ENCODE measurements around the gene RASAL2.

RASAL2 gene

DNA sequence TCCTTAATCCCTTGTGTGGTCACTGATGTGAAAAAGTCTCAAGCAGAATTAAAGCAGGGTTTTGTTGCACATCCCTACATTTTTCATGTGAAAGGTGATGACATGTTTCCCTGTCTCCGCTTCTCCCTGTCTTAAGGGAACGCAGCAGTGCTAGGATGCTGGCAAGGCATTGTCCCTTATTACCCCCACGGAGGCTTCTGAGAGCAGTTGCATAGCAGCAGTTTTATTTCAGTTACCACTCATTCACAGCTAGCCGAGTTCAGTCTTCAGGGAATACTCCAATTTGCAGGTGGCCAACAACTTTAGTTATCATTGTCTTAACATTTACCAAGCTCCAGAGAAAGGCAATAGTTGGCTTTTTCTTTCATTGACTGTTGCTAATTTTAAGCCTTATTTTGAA, 313.8 kb downstream of the RASAL2 start:
- no peak for DNase-seq

DNA sequence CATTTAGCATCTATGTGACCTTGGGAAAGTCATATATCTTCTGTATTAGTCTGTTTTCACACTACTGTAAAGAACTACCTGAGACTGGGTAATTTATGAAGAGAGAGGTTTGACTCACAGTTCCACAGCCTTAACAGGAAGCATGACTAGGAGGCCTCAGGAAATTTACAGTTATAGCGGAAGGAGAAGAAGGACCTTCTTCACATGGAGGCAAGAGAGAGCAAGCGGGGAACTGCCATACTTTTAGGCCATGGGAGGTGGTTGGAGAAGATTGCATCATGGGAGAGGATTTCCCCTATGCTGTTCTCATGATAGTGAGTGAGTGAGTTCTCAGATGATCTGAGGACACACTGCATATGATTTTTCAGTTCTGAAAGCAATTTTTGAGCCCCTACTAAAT, 315.0 kb downstream of the RASAL2 start:
- no peak for DNase-seq

DNA sequence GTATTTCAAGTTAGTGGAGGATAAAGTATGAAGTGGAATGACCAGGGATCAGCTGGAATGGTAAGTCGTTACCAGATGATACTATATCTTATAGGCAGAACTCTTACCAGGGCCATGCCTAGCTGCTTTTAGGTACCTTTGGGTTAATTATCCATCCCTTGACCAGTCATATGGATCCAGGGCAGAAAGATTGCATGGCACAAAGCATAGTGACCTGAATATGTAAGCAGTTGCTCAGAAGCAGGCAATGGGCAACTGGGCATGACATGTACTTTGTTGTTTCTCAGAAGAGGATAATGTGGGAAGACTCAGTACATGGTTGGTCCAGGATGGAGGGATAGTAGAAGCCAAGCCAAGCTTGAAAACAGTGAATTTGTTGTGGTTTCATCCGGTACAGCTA, 315.6 kb downstream of the RASAL2 start:
- no peak for DNase-seq

DNA sequence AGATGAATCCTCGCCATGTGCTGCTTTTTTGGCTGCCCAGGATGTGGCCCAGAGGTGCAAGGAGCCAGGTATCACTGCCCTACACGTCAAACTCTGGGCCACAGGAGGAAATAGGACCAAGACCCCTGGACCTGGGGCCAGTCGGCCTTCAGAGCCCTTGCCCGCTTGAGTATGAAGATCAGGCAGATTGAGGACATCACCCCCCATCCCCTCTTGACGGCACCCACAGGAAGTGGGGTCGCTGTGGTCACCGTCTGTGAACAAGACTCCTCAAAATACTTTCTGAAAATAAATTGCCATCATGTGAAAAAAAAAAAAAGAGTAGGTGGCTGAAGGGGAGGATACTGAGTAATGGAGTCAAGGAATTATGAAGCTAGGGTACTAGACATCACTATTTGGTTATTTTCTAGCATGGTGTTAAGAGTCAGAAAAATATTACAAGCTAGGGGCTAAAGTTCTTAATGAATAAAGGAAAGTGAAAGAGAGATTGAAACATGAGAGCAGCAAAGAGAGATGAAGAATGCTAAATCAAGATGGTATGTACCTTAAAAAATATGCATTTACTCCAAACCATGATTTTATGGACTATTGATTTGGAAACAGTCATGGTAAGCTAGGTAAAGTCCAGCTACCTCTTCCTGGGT, 318.0 kb downstream of the RASAL2 start:
- no peak for DNase-seq

DNA sequence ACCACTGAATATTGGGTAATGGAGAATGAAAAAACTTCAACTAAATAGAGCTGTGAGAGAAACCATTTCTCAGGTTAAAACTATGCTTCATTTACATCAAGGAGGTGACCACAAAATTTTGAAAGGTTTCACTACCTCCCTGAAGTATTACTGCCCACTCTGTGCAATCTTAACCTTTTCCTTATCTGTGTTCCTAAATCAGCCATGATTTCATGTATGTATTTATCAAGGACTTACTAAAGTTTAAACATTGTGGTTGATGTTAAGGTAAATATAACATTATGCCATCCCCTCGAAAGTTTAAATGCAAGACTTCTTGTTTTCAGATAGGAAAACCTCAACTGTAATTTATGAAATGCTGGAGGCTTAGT, 318.5 kb downstream of the RASAL2 start:
- no peak for DNase-seq

DNA sequence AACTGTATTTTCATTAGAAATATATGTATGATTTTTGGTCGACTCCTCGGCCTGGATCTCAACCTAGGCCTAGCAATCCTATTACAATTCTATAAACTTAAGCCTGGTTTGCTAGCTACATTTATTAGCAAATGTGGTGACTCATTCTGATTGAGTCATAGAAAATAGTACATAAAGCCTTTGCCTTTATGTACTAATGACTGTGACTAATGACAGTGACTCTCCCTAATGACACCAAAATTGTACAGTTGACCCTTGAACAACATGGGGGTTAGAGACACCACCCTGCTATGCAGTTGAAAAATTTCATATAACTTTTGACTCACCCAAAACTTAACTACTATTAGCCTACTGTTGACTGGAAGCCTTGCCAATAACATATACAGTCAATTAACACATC, 324.0 kb downstream of the RASAL2 start:
- no peak for DNase-seq

DNA sequence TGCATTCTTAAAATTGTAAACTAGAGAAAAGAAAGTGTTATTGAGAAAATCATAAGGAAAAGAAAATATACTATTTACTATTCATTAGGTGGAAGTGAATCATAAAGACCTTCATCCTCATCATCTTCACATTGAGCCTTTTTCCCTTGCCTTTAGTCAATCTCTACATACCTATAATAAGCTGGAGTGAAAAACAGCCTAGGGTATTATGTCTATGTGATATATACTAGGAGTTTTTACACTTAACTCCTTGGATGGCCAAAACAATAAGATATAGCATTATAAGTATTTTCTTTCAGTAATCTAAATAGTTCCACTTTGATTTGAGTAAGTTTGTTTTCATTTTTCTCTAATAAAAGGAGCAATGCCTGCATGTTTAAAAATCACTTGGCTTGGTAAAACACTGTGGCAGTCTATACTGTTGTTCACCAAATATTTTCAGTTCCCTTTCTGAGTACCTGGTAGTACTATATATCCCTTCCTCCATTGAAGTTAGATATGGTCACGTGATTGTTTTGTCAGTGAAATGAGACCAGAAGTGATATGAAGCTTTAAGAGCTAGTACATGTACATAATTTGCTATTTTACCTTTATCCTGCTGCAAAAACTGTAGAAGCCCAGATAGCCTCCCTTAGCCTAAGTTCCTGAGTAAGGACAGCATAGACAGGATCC, 324.5 kb downstream of the RASAL2 start:
- no peak for DNase-seq

DNA sequence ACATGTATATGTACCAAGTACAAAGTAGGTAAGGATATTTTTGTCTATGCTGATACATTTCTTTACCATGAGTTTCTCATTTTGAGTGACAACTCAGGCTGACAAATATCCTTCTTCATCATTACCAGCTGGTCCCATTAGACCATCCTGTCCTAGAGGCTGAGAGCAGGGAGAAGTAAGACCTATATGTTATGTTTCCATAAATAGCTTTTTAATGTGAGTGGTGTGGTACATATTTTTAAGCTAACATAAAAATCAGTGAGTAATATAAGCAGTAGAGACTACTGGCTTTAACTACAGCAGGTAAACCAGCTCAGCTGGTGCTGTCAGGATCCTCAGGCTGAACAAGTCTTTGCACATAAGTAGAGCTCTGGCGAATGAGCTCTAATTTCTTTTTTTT, 340.5 kb downstream of the RASAL2 start:
- DNase-seq, result no peak

DNA sequence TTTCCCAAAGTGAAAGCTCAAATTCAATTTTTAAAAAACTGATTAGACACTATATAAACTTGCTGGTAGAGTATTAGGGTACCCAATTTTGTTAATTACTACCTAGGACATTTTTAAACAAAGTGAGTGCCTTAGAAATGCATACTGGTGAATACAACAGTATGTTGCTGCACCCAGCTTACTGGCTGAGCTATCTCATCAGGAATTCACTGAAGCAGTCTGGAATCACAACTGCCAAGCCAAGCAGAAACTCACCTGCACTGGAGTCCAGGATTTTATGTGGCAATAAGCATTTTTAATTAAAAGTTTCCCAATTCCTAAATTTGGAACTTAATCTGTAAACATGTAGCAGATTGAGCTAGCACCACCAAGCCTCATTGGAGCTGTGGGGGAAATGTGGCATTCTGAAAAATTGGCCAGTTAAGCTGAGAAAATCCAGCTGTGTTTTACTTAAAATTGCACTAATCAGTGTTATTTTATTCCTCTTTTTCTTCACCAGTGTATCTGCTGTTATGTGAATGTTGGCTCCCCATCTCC, 341.1 kb downstream of the RASAL2 start:
- DNase-seq, result no peak

DNA sequence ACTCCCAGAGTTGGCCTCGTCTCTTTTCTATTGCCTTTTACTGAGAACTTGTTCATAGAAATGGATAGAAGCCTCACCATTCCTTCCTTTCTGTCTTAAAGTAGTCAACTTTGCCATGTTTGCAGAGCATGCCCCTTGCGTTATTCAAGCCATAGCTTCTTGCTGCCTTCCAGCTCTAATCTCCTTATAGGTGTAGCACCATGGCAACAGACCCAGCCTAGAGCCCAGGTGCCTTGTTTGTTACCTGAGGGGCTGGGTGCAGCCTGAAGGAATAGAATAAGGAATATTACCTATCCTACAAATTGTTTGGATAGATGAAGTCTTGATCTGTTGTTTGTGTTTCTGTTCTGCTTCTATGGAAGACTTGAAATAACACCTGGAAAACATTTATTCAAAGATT, 343.0 kb downstream of the RASAL2 start:
- DNase-seq, result no peak

DNA sequence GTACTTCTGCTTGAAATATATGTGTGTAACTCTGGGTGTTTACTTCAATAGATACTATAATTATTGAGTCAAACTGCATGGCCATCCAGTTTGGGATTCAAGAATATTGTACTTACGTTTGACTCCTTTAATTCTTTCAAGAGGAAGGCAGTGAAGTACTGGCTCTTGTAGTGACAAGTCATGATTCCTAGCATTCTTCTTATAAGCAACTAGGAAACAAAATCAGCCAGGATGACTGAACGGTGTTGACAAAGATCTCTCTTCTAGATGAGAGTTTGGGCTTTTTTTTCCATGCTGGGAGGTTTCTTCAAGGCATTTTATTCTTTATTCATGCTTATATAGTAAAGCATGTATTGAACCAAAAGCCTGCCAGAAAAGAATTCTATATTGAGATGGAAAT, 344.5 kb downstream of the RASAL2 start:
- DNase-seq, result no peak

DNA sequence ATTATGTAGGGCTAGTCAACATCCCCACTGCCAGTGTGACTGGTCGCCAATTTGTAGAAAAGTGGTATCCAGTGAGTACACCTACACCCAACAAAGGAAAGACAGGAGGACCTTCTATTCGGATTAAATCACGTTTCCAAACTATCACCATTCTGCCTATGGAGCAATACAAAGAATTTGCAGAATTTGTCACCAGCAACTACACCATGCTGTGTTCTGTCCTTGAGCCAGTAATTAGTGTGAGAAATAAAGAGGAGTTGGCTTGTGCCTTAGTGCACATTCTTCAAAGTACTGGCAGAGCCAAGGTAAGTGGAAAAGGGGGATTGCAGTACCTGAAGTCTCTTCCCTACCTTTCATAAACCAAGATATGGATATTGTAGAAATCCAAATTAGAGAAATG, 349.0 kb downstream of the RASAL2 start:
- DNase-seq, result no peak

DNA sequence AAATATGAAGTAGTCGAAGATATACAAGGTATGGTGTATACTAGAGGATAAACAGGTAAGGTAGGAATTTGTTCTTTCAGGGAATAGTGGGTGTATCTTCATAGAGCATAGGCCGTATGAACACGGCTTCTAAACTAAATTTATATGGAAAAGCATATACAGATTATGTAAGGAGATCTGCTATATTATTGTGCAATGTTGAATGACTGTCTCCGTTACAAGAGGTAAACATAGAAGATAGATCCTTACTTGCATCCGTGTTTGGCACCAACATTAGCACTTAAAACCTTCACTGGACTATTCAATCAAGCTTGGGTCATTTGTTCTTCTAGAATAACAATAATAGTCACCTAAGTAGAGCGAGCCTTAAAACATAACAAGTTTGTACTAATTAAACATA, 357.0 kb downstream of the RASAL2 start:
- DNase-seq, result no peak

DNA sequence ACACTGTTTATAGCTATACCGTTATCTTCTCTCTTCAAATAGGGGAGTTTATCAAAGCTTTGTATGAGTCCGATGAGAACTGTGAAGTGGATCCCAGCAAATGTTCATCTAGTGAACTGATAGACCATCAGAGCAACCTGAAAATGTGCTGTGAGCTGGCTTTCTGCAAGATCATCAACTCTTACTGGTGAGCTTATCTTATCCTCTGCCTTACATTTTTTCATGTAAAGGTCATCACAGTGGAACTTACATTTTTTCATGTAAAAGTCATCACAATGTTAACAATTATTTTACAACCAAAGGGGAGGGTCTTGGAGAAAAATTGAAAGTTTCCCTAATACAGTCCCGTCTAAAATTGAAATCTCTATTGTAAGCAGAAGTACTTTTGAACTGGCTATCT, 357.6 kb downstream of the RASAL2 start:
- no peak for DNase-seq

DNA sequence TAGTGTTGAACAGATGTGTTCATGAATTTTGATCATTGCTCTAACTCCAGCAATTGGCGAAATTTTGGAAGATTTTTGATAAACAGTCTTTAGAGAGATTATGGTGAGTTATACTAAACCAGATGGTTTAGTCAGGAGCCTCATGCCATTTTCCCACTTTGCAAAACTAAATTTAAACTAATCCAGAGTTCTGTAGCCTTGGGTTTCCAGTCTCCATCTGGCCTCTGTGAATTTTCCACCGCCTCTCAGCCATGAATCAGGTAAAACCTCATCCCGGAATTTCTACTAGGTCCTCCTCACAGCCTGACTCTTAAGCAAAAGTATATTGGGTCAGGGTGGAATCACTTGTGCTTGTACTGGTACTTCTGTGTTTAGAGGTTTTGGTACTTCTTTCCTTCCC, 358.1 kb downstream of the RASAL2 start:
- no peak for DNase-seq

DNA sequence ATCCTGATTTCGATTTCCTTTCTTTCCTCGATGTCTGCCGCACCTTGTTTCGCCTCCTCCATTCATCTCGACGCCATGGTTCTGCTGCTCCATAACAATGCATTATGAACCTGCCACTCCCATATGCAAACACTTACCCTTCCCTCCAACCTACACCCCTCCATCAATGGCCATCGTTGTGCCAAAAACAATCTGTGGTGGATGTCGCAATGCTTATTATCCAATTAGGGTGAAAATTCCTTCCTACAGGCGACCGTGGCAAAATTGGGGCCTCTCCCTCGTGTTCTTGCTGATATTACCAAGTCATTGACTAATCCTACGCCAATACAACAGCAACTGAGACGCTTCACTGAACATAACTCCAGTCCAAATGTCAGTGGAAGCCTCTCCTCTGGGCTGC, 362.6 kb downstream of the RASAL2 start:
- DNase-seq, result no peak

DNA sequence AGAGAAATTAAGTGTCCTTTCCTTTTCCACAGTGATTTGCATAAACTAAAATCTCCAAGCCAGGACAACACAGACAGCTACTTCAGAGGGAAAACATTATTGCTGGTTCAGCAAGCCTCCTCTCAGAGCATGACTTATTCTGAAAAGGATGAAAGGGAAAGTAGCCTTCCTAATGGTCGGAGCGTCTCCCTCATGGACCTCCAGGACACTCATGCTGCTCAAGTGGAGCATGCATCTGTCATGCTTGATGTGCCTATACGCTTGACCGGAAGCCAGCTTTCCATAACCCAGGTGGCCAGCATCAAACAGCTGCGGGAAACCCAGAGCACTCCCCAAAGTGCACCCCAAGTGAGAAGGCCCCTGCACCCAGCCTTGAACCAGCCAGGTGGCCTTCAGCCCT, 363.7 kb downstream of the RASAL2 start:
- DNase-seq, result no peak

DNA sequence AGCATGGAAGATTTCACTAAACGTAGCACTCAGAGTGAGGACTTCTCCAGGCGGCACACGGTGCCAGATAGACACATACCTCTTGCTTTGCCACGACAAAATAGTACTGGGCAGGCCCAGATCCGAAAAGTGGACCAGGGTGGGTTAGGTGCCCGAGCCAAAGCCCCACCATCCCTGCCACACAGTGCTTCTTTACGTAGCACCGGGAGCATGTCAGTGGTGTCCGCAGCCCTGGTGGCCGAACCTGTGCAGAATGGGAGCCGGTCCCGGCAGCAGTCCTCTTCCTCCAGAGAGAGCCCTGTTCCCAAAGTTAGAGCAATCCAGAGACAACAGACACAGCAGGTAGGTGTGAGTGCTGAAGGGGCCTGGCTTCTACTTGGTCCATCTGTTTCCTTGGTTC, 364.3 kb downstream of the RASAL2 start:
- no peak for DNase-seq

DNA sequence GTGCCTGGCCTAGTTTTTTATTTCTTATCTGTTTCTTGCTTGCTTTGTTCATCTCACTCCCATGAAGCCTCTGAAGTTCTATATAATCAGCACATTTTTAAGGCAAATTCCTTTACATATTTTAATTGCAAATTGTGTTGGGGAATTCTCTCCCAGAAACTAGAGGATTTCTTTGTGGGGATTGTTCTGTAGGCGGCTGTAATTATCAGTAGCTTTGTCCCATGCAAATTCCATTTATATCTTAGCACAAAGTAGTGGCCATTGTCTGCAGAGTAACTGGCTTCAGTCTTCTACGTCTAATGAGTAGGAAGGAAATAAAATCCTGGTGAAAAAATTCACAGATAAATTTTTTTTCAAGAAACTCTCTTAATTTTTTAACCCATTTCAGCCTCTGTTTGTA, 367.2 kb downstream of the RASAL2 start:
- DNase-seq, result no peak

DNA sequence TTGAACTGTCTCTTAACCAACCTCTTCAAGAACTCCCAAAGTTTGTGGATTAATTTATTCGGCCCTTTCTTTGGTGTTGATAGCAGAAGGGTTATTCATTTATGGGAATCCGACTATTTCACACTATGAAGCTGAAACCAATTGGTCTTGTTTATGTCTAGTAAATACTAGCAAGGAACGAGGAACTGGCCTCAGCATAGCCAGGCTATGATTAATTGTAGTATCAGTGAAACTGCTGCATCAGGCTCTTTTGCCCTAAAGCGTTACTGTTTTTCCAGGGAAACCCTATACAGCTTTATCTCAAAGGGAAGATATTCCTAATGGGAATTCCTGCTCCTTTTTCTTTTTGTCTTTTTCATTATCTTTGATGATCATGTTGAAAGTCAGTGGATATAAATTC, 367.8 kb downstream of the RASAL2 start:
- DNase-seq, result no peak

DNA sequence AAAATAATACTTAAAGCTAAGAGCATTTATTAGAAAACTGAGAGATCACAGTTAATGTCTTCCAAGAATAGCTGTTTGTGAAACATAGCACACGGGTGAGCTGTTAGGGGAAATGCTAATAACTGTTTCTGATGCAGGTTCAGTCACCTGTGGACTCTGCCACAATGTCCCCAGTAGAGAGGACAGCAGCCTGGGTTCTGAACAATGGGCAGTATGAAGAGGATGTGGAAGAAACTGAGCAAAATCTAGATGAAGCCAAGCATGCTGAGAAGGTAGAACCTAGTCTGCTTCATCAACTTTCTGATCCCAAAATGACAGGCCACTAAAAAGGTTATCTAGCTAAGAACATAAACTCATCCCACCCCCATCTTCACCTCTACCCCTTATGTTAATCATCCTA, 370.2 kb downstream of the RASAL2 start:
- no peak for DNase-seq

DNA sequence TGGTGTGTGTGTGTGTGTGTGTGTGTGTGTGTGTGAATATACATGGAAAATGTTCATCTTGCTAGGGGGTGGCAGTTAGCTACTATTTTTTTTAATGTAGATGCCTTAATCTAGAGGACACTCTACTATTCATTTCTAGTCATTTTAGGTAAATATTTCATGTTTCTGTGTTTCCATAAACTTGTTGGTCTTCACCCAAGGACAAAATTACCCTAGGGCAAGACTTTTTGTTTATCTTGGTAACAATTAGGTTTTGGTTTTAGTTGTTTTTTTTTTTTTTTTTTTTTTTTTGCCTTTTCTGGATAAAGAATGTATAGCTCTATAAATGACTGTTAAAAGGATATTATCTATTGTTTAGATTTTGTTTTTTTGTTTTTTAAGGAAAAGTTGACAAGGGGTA, 370.7 kb downstream of the RASAL2 start:
- no peak for DNase-seq

DNA sequence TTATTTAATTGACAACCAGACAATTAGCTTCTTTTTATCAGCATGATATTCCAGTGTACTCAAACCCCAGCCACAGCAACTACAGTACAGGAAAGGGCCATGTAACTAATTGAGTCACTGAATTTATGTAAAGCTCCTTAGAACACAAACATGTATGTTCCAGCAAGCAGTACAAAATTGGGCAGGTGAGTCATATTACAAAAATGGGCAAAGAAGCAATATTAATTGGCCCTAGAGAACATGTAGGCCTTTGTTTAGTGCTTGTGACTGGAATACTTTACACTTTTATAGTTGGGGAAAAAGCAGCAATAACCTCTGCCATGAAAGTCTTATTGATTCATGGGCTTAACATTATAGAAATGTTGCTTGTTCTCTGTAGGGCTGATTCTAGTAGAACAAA, 371.1 kb downstream of the RASAL2 start:
- no peak for DNase-seq

DNA sequence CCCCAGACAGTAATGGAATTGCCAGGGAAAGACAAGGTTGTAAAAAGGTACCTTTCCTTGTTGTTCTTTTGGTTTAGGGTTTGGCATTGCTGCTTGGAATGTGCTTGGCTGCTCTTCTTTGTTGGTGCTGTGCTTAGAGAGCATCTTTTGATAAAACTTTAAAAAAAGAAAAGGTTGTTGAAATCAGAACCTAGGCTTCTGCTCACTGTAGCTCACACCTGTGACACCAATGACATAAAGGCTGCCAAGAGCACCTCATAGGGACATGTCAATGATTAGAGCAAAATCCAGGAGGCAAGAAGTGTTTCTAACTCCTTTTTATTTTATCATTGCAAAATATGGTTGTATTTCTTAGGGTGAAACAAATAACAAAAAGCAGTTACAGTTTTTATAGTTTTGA, 373.9 kb downstream of the RASAL2 start:
- DNase-seq, result no peak

DNA sequence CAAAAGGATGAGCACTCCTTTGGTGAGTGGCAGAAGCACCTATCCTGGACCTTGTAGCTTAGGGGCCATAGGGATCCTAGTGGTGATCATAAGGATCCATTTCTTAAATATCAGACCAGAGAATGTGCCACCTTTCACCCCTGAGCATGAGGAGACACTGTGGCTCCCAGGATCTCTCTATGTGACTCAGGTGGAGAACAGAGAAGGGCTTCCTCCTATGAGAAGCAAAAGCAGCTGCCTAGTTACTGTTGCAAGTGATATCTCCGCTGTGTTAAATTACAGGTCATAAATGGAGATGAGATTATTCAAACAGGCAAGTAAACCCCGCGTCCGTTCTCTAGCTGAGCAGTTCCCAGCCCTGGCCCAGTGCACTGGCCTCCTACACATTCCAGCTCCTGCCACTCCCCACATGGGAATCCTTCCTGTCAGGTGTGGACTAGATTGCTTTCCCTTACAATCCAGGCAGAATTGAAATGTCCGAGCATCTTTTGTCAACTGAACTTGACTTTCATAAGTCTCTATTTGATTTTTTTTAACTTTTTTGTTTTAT, 376.6 kb downstream of the RASAL2 start:
- DNase-seq, result no peak

Data from activated T-cell treated with anti-CD3 and anti-CD28 coated beads, Interleukin-2, amount 50 U/mL, for 48 hours (primary cell).